ENCODE measurements around the gene SCT.

DNA sequence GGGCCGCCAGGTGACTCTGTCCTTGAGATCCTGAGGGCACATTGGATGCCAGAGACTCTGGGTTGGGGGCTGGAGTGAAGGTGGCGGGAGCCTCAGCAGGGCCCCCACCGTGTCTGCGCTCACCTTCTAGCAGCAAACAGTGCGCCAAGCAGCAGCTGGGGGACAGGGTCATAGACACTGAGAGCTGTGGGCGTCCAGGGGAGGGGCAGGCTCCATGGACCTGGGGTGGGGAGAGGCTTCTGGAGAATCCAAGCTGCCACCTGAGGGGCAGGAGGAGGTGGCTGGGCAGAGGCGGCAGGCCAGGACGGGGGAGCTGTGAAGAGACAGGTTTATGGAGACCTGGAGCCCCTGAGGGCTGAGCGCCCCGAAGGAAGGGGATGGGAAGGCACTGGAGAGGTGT, 42.7 kb downstream of the SCT start:
- TF ChIP-seq ZNF274 (IDR thresholded peaks at IDR 0.05; ENCODE audit: low read depth, low read length) (no peak), SUZ12 (IDR thresholded peaks at IDR 0.05; ENCODE audit: extremely low read depth, insufficient read depth, insufficient read length) (no peak), YY1 (IDR thresholded peaks at IDR 0.05; ENCODE audit: insufficient read depth, insufficient read length) (no peak)

Measured in NT2/D1 (cell line).